Nephron progenitor cell (in vitro differentiated cells): ENCODE measurements around the gene SNX21.

Experiments used
- DNase-seq: peaks from one replicate; pipeline ENCODE4 v3.0.0; 2021
- H3K27ac Mint-ChIP-seq: 2 replicates; pipeline ENCODE4 v1.8.0; 2021; ENCODE audit warnings: mild to moderate bottlenecking, moderate library complexity, mixed read lengths
- H3K27me3 Mint-ChIP-seq: 2 replicates; pipeline ENCODE4 v1.8.0; 2021; ENCODE audit warnings: mild to moderate bottlenecking, low read depth, mixed read lengths; ENCODE audit not compliant: poor library complexity
- H3K36me3 Mint-ChIP-seq: 2 replicates; pipeline ENCODE4 v1.8.0; 2021; ENCODE audit warnings: low read depth, mixed read lengths
- H3K4me1 Mint-ChIP-seq: 2 replicates; pipeline ENCODE4 v1.8.0; 2021; ENCODE audit warnings: mixed read lengths
- H3K4me3 Mint-ChIP-seq: 2 replicates; pipeline ENCODE4 v1.8.0; 2021; ENCODE audit warnings: mild to moderate bottlenecking, moderate library complexity, mixed read lengths
- H3K9me3 Mint-ChIP-seq: 2 replicates; pipeline ENCODE4 v1.8.0; 2021; ENCODE audit warnings: mild to moderate bottlenecking, moderate library complexity, mixed read lengths
- TF ChIP-seq, protein P1 (sequence below): fragments of 200-600 bp; sonication (generic); IDR thresholded peaks from 2 replicates; pipeline ENCODE4 v1.5.0; 2021; ENCODE audit warnings: antibody characterized with exemption

The SNX21 gene

DNA sequence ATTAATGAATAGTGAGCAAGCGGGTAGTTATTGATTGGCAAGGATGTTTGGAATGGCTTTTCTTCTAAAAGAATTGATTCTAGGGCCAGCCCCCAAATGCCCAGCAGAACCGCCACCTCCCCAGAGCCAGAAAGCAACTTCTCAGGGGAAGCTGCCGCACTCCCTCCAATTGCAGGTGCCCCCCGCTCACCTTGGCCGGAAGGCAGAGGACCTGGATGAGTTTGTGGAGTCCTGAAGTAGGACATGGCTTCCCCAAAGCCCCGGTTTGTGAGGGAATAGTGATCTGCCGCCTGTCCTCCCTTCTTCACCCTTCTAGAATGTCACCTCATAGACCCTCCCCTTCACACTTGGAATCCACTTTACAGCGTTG lies 53.7 kb downstream of the SNX21 start, which contains the start of gene SPATA25:
Gene SPATA25, minus strand, starts transcription at position 277 of the 370 bp plus-strand sequence. Its CDS starts 32 bp downstream, at position 245.
- Mint-ChIP-seq H3K9me3 (no peaks in the 10 kb centered on the region), H3K36me3 (peaks cover 17% of the 10 kb centered on the region), H3K27me3 (peaks cover 3% of the 10 kb centered on the region), H3K27ac (peak within 1 kb of the TSS; percentile 40), H3K4me3 (no peak within 1 kb of the TSS), H3K4me1 (peaks cover 24% of the 10 kb centered on the region)
- TF ChIP-seq, protein P1, sequence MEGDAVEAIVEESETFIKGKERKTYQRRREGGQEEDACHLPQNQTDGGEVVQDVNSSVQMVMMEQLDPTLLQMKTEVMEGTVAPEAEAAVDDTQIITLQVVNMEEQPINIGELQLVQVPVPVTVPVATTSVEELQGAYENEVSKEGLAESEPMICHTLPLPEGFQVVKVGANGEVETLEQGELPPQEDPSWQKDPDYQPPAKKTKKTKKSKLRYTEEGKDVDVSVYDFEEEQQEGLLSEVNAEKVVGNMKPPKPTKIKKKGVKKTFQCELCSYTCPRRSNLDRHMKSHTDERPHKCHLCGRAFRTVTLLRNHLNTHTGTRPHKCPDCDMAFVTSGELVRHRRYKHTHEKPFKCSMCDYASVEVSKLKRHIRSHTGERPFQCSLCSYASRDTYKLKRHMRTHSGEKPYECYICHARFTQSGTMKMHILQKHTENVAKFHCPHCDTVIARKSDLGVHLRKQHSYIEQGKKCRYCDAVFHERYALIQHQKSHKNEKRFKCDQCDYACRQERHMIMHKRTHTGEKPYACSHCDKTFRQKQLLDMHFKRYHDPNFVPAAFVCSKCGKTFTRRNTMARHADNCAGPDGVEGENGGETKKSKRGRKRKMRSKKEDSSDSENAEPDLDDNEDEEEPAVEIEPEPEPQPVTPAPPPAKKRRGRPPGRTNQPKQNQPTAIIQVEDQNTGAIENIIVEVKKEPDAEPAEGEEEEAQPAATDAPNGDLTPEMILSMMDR: no peak
- no peak for DNase-seq

DNA sequence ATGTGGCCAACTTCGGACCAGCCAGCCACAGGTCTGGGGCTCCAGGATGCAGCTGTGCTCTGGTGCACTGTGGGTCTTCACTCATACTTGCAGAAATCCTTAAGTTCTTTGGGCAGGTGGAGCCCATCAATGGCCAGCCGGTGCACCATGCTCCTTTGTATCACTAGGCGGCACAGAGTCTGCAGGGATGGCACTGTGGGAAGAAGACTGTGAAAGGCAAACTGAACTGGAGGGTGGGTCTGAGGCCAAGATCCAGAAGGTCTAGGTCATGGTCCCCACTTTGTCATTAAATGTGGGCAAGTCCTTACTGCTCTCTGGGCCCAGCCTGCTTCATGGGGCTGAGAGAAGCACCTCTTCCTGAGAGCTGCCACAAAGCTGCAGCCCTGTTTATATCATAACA lies 55.1 kb downstream of the SNX21 start:
- Mint-ChIP-seq H3K27me3 (peaks cover 3% of the 10 kb centered on the region), H3K4me3 (no peak overlapping the region), H3K36me3 (peaks cover 5% of the 10 kb centered on the region), H3K27ac (no peak overlapping the region), H3K4me1 (peaks cover 18% of the 10 kb centered on the region), H3K9me3 (no peaks in the 10 kb centered on the region)
- TF ChIP-seq, protein P1: no peak
- no peak for DNase-seq

DNA sequence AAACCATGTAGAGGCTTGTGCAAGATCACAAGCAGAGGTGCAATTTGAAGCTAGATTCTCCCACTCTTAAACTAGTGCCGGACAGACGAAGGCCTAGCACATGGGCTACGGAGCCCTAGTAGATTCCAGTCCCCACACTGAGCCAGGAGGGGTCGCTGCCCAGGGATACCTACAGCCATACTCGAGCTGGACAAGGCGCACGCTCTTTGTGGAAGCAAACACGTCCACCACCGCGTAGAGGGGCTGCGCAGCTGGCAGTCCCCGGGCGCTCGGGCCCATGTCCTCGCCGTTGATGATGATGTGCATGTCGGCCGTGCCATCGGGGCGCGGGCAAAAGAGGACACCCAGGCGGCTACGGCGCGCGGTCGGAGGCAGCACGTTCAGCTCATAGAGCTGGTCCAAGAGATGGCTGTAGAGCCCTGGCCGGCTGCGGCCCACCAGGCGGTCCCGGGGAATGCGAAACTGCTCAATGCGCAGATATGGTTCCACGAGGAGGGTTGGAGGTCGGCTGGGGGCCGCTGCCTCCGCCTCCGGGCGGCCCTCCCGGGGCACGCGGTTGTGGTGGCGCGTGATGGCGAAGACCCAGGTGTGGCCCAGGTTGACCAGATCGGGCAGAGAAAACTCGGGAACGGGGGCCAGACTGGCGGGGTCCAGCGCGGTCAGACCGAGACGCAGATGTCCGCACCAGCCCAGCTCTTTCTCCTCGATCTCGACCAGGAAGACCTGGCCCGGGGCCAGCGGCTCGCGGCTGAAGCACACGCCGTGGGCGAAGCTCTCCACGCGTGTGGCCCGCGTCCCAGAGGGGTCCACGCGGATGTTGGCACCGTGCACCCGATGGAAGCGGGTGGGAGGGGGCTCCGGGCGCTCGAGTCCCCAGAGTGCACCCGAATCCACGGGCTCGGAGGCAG lies 56.7 kb downstream of the SNX21 start:
- TF ChIP-seq, protein P1: peak; percentile 62
- Mint-ChIP-seq H3K9me3 (no peaks in the 10 kb centered on the region), H3K36me3 (peaks cover 6% of the 10 kb centered on the region), H3K4me3 (peak overlapping the region; percentile 91), H3K27ac (no peak overlapping the region), H3K4me1 (peaks cover 24% of the 10 kb centered on the region), H3K27me3 (peaks cover 3% of the 10 kb centered on the region)
- peak; percentile 85 for DNase-seq

DNA sequence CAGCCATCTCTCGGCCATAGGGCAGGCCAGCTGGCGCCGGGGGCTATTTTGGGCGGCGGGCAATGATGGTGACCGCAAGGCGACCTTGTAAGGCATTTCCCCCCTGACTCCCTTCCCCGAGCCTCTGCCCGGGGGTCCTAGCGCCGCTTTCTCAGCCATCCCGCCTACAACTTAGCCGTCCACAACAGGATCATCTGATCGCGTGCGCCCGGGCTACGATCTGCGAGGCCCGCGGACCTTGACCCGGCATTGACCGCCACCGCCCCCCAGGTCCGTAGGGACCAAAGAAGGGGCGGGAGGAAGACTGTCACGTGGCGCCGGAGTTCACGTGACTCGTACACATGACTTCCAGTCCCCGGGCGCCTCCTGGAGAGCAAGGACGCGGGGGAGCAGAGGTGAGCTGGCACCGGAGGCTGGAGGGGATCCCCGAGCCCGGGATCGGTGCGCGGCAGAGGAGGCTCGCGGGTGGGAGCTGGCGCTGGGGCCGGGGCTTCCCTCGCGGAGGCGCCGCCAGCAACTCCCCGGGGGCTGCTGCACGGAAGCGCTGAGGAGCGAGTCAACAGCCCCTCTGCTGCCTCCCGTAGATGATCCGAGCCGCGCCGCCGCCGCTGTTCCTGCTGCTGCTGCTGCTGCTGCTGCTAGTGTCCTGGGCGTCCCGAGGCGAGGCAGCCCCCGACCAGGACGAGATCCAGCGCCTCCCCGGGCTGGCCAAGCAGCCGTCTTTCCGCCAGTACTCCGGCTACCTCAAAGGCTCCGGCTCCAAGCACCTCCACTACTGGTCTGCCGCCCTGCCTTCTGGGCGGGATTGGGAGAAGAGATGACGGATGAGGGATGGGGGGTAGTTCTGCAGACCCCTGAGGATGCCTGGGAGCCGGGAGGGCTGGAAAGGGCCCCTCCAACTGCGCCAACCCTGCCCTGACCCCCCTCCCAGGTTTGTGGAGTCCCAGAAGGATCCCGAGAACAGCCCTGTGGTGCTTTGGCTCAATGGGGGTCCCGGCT lies 57.7 kb downstream of the SNX21 start, which contains the start of the genes CTSA and NEURL2:
Gene CTSA, plus strand, starts transcription at position 351 of the 999 bp plus-strand sequence. Its CDS starts 234 bp downstream, at position 585.
Gene NEURL2, minus strand, starts transcription at position 224 of the 999 bp plus-strand sequence. Its CDS starts 217 bp downstream, at position 7.
- peak; percentile 87 for DNase-seq
- TF ChIP-seq, protein P1: no peak
- Mint-ChIP-seq H3K4me1 (peaks cover 24% of the 10 kb centered on the region), H3K27me3 (peaks cover 3% of the 10 kb centered on the region), H3K27ac (no peak within 1 kb of the TSS), H3K9me3 (no peaks in the 10 kb centered on the region), H3K36me3 (peaks cover 6% of the 10 kb centered on the region), H3K4me3 (peak within 1 kb of the TSS; percentile 91)

DNA sequence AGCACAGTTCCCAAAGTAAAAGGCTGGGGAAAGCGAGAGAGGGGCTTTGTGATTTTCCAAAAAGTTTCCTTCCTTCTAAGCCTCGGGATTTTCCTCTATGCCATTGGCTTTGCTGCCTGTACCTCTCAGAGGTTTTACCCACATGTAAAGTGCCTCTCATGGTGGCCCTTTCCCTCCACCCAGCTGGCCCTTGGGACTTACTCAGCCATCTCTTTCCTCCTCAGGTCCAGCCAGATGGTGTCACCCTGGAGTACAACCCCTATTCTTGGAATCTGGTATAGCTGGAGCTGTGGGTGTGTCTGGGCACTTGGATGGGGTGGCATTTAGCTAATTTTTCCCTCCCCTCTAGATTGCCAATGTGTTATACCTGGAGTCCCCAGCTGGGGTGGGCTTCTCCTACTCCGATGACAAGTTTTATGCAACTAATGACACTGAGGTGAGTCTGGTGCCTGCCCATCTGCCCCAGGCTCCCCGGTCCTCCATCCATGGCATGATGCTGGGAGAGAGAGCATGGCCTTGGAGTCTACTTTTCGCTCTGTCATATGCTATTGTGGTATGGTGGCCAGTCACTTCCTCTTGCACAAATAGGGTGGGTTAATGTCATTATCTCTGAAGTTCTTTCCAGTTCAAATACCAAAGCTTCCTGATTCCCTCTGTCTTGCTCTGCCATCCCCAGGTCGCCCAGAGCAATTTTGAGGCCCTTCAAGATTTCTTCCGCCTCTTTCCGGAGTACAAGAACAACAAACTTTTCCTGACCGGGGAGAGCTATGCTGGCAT lies 58.6 kb downstream of the SNX21 start:
- Mint-ChIP-seq H3K27me3 (peaks cover 3% of the 10 kb centered on the region), H3K4me1 (peaks cover 24% of the 10 kb centered on the region), H3K9me3 (no peaks in the 10 kb centered on the region), H3K27ac (no peak overlapping the region), H3K36me3 (peaks cover 6% of the 10 kb centered on the region), H3K4me3 (peak overlapping the region; percentile 91)
- TF ChIP-seq, protein P1: no peak
- DNase-seq: no peak
